DMS53 (cell line): ENCODE results near the gene KDM4D.
"Not testable (repeated sequence)": the region's sequence is repeated elsewhere in the genome, so short reads cannot be mapped to it uniquely, and the experiment has no call there.

Source experiments
- DNase-seq: peaks from one replicate; lab custom pipeline; 2025; lab: John Stamatoyannopoulos, UW

KDM4D gene

GRCh38 chr11:94973099-94973968 is at the start of gene KDM4D, which contains the start of gene CWC15:
KDM4D (plus strand) TSS chr11:94973709; CDS start chr11:94997373, 23,664 bp downstream.
CWC15 (minus strand) TSS chr11:94973556; CDS start chr11:94972185, 1,371 bp downstream.
- peak; percentile 98 for DNase-seq

GRCh38 chr11:94924171-94924572 is 49.3 kb upstream of the KDM4D start:
- no peak for DNase-seq

GRCh38 chr11:94924612-94925011 is 48.9 kb upstream of the KDM4D start:
- no peak for DNase-seq

GRCh38 chr11:94925422-94926270 is 47.9 kb upstream of the KDM4D start:
- no peak for DNase-seq

- DNase-seq: no peak
Measured at GRCh38 chr11:94926271-94926625, 47.3 kb upstream of the KDM4D start.

GRCh38 chr11:94926698-94927237 is 46.7 kb upstream of the KDM4D start:
- DNase-seq: no peak

- DNase-seq: no peak
Measured at GRCh38 chr11:94928117-94928990, 45.2 kb upstream of the KDM4D start.

GRCh38 chr11:94932072-94932471 is 41.4 kb upstream of the KDM4D start:
- not testable (repeated sequence) for DNase-seq

- DNase-seq: no peak
Measured at GRCh38 chr11:94932503-94932902, 41.0 kb upstream of the KDM4D start.

- no peak for DNase-seq
Measured at GRCh38 chr11:94933223-94934130, 40.0 kb upstream of the KDM4D start.

GRCh38 chr11:94934362-94934761 is 39.1 kb upstream of the KDM4D start:
- DNase-seq: peak; percentile 30

- DNase-seq: no peak
Measured at GRCh38 chr11:94934846-94935245, 38.7 kb upstream of the KDM4D start.

GRCh38 chr11:94938095-94939055 is 35.1 kb upstream of the KDM4D start:
- no peak for DNase-seq

- no peak for DNase-seq
Measured at GRCh38 chr11:94939346-94939745, 34.2 kb upstream of the KDM4D start.

GRCh38 chr11:94941131-94941530 is 32.4 kb upstream of the KDM4D start:
- no peak for DNase-seq

GRCh38 chr11:94946812-94947211 is 26.7 kb upstream of the KDM4D start:
- no peak for DNase-seq

- no peak for DNase-seq
Measured at GRCh38 chr11:94948070-94948617, 25.4 kb upstream of the KDM4D start.

GRCh38 chr11:94954753-94955152 is 18.8 kb upstream of the KDM4D start:
- DNase-seq: peak; percentile 14

- DNase-seq: no peak
Measured at GRCh38 chr11:94956963-94957362, 16.5 kb upstream of the KDM4D start.
